ENCODE data around the gene FGF12.

FGF12 gene

DNA sequence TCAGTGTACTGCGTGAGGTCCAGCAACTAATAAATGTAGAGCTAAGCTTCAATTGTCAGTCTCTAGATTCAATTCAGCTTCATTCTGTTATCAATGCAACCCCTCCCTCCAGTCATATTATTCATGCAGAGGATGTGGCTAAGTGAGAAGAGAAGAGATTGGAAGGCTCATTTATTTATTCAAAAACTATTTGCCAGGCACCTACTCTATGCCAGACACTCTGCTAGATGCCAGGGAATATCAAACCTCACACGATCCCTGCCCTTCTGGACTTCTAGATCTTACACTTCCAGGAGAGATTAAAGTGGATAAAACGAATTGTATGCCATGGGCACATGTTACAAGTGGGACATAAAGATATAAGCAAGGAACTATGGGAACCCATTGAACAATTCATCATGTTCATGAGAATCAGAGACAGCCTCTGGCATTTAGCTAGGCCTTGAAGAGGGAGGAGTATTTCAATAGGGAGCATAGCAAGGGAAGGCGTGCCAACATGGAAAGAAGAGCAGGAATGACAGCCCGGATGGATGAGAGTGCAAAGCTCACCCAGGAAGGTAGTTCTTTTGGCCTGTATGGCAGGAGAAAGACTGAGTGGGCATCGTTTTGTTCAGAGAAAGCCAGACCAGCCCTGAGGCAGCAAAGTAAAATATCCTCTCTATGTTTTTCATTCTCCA lies 75.4 kb downstream of the FGF12 start:
- no peak overlapping the region for H3K4me3 ChIP-seq
- no peaks in the 10 kb centered on the region for H3K36me3 ChIP-seq
- H3K4me1 ChIP-seq: peaks cover 0 to 5% (median 0%) of the 10 kb centered on the region in 10 experiments; a peak in 2 of 20 replicates
- no peak overlapping the region for H3K27ac ChIP-seq
- no peak for TF ChIP-seq Cebpa-rat (IDR thresholded peaks at IDR 0.05)
- no peaks in the 10 kb centered on the region for H4K20me1 ChIP-seq
- H3K9me3 ChIP-seq (replicated peaks in 1 of 11): no peaks in the 10 kb centered on the region
- no peak overlapping the region for H3K9ac ChIP-seq
- no peak overlapping the region for H3K4me2 ChIP-seq
- H3K27me3 ChIP-seq: no peaks in the 10 kb centered on the region

- Histone ChIP-seq H3K4me2 (no peak overlapping the region), H3K4me3 (no peak overlapping the region), H3K27ac (no peak overlapping the region), H3K36me3 (no peaks in the 10 kb centered on the region), H3K9me3 (replicated peaks in 1 of 11) (no peaks in the 10 kb centered on the region), H3K4me1 (no peaks in the 10 kb centered on the region), H3K9ac (no peak overlapping the region), H3K27me3 (no peaks in the 10 kb centered on the region), H4K20me1 (no peaks in the 10 kb centered on the region)
- no peak for TF ChIP-seq Cebpa-rat (IDR thresholded peaks at IDR 0.05)
Observed at GRCh38 chr3:192645437-192645836, 81.9 kb downstream of the FGF12 start.

DNA sequence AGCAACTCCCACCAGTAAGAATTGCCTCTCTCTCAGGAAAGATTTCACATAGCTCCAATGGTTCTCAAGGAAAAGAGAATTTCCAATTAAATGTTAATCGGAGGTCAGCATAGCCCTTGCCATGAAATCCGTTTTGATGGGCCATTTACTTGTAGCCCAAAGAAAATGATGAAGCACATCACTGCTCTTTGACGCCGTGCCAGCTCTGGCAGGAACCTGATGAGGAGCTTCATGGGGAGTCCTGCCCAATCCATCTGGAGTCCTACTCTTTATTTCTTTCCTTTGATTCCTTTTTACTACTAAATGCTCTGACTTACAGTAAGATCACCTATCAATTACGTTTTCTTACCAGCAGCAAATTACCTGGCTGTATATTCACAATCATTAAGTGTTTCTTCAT lies 84.7 kb downstream of the FGF12 start:
- no peaks in the 10 kb centered on the region for H3K36me3 ChIP-seq
- no peaks in the 10 kb centered on the region for H3K27me3 ChIP-seq
- H3K9me3 ChIP-seq (replicated peaks in 1 of 11): no peaks in the 10 kb centered on the region
- no peaks in the 10 kb centered on the region for H3K4me1 ChIP-seq
- no peak overlapping the region for H3K4me3 ChIP-seq
- H3K27ac ChIP-seq: no peak overlapping the region
- TF ChIP-seq Cebpa-rat (IDR thresholded peaks at IDR 0.05): no peak
- H3K4me2 ChIP-seq: no peak overlapping the region
- no peaks in the 10 kb centered on the region for H4K20me1 ChIP-seq
- H3K9ac ChIP-seq: no peak overlapping the region

GRCh38 chr3:192641919-192642318 lies 85.4 kb downstream of the FGF12 start:
- H3K4me2 ChIP-seq: no peak overlapping the region
- H3K9ac ChIP-seq: no peak overlapping the region
- H3K4me3 ChIP-seq: no peak overlapping the region
- no peaks in the 10 kb centered on the region for H3K27me3 ChIP-seq
- no peaks in the 10 kb centered on the region for H3K4me1 ChIP-seq
- H3K9me3 ChIP-seq (replicated peaks in 1 of 11): no peaks in the 10 kb centered on the region
- H3K27ac ChIP-seq: no peak overlapping the region
- H4K20me1 ChIP-seq: no peaks in the 10 kb centered on the region
- H3K36me3 ChIP-seq: no peaks in the 10 kb centered on the region
- no peak for TF ChIP-seq Cebpa-rat (IDR thresholded peaks at IDR 0.05)

DNA sequence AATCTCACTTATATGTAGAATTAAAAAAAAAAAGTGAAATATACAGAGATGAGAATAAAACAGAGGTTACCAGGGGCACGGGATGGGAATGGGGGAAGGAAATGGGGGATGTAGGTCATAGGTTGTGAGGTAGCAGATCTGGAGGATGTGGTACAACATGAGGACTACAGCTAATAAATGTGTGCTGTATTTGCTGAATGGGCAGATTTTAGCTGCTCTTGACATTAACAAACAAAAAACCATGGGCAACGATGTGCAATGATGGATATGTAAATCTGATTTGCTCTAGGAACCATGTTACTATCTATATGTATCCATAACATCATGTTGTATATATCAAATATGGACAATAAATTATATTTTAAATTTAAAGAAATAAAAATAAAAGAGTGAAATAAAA lies 87.4 kb downstream of the FGF12 start:
- Histone ChIP-seq H3K4me3 (no peak overlapping the region), H3K4me2 (no peak overlapping the region), H3K4me1 (no peaks in the 10 kb centered on the region), H3K36me3 (no peaks in the 10 kb centered on the region), H3K9ac (no peak overlapping the region), H3K27me3 (no peaks in the 10 kb centered on the region), H3K9me3 (replicated peaks in 1 of 11) (no peaks in the 10 kb centered on the region), H3K27ac (no peak overlapping the region), H4K20me1 (no peaks in the 10 kb centered on the region)
- no peak for TF ChIP-seq Cebpa-rat (IDR thresholded peaks at IDR 0.05)

DNA sequence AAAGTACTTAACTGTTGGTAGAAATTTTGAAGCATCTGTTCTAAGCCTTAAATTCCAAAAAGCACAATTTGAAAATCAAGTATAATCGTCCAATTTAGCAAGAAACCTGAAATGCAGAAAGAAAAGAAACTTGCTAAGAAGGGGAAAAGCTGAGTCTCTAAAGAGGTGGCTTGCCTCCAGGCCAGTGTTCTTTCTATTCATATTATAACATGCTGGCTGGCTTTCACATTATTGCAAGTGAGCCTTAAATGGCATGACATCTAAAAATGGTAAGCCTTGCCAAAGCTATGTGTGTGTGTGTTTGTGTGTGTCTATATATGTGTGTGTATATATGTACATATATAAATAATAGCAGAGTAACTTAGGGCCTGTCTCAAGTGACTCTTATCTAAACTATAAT lies 89.5 kb downstream of the FGF12 start:
- no peak for TF ChIP-seq Cebpa-rat (IDR thresholded peaks at IDR 0.05)
- Histone ChIP-seq H3K9me3 (replicated peaks in 1 of 11) (no peaks in the 10 kb centered on the region), H4K20me1 (no peaks in the 10 kb centered on the region)

DNA sequence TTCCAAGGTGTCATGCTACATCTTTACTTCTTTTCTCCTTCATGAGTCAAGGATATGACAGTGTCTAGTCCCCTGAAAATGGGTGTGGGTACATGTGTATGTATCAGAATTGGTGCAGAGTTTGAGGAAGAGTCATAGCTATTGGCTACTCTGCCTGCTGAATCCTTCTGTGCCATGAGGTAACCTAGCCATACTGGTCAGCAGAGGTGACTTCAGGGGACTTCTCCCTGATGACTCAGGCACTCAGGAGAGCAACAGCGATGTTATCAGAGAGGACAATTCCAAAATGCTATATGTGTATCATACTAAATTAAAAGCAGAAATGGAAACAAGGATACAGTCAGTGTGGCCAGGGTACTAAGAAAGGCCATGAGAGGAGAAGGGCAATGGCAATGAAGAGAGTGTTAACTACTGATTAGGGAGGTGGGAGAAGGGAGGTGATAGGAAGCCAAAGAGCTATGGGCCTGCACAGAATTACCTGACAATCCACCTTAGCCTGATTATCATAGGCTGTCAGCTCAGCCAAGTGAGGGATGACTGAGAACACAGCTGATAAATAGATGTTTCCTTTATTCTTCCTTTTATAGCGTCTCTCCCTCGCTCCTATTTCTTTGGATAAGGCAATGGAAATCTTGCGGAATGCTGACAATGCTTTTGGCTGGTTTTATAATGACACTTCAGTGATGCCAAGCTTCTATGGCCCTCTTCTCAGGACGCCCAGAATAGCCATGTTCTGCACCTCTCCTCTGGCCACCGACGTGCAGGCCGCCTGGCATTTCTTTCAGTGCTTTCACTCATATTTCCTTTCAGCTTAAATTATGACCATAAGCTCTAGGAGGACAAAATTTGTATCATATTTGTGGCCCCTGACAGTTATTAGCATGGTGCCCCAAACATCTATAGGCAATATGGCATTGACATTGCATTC lies 90.6 kb downstream of the FGF12 start:
- H3K27ac ChIP-seq: no peak overlapping the region
- no peaks in the 10 kb centered on the region for H3K4me1 ChIP-seq
- no peaks in the 10 kb centered on the region for H4K20me1 ChIP-seq
- no peak overlapping the region for H3K9ac ChIP-seq
- H3K27me3 ChIP-seq: no peaks in the 10 kb centered on the region
- H3K4me3 ChIP-seq: no peak overlapping the region
- no peaks in the 10 kb centered on the region for H3K36me3 ChIP-seq
- TF ChIP-seq Cebpa-rat (IDR thresholded peaks at IDR 0.05): no peak
- H3K9me3 ChIP-seq (replicated peaks in 1 of 11): no peaks in the 10 kb centered on the region
- H3K4me2 ChIP-seq: no peak overlapping the region

More for the DNA sequence above, 89.5 kb downstream of the FGF12 start:
- H3K4me1 ChIP-seq: no peaks in the 10 kb centered on the region
- no peaks in the 10 kb centered on the region for H3K27me3 ChIP-seq
- no peak overlapping the region for H3K4me2 ChIP-seq
- H3K36me3 ChIP-seq: no peaks in the 10 kb centered on the region
- H3K27ac ChIP-seq: no peak overlapping the region
- H3K4me3 ChIP-seq: no peak overlapping the region
- no peak overlapping the region for H3K9ac ChIP-seq

DNA sequence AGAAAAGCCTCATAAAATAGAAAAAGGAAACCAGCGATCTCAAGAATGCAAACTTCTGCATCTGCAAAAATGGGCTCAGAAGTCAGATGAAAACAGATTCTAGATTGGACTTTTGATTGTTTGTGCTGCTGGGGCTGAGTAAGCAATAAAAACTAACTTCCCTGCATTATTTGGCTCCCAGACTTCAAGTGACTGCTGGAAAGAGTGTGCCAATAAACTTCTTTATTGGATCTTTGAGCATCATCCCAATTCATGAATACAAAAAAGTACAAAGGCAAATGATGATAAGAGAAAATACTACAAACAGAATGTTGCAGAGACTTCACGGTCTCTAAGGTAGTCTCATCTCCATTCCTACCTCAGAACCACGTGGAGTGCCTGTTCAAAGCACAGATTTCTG lies 97.9 kb downstream of the FGF12 start:
- H3K4me1 ChIP-seq: no peaks in the 10 kb centered on the region
- no peak overlapping the region for H3K4me3 ChIP-seq
- no peaks in the 10 kb centered on the region for H3K36me3 ChIP-seq
- no peaks in the 10 kb centered on the region for H3K27me3 ChIP-seq
- TF ChIP-seq Cebpa-rat (IDR thresholded peaks at IDR 0.05): no peak
- no peak overlapping the region for H3K27ac ChIP-seq
- no peaks in the 10 kb centered on the region for H4K20me1 ChIP-seq
- H3K4me2 ChIP-seq: no peak overlapping the region
- H3K9ac ChIP-seq: no peak overlapping the region
- no peaks in the 10 kb centered on the region for H3K9me3 ChIP-seq (replicated peaks in 1 of 11)

DNA sequence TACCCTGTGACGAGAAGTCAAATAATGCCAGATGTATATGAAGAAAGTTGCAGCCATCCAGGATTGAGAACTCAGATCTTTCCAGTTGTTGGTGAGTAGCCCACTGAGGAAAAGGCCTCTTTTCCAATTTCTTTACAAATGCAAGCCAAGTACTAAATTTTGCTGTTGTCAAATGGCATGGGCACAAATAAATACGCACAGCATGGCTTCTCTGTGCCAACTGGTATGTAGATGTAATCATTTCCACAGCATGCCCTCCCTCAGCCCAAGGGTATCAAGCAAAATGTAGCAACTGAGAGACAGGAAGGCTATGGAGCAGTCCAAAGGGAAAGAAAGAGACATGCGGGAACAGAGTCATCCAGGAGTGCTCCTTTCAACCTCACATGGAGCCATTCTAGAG lies 105.4 kb downstream of the FGF12 start:
- H3K27me3 ChIP-seq: no peaks in the 10 kb centered on the region
- peaks cover 0 to 4% (median 0%) of the 10 kb centered on the region in 10 experiments; a peak in 1 of 20 replicates for H3K4me1 ChIP-seq
- H3K4me3 ChIP-seq: no peak overlapping the region
- no peaks in the 10 kb centered on the region for H3K9me3 ChIP-seq (replicated peaks in 1 of 11)
- TF ChIP-seq Cebpa-rat (IDR thresholded peaks at IDR 0.05): no peak
- no peaks in the 10 kb centered on the region for H4K20me1 ChIP-seq
- no peak overlapping the region for H3K9ac ChIP-seq
- H3K36me3 ChIP-seq: no peaks in the 10 kb centered on the region
- no peak overlapping the region for H3K4me2 ChIP-seq
- no peak overlapping the region for H3K27ac ChIP-seq

GRCh38 chr3:192620275-192620674 lies 107.1 kb downstream of the FGF12 start:
- H3K9ac ChIP-seq: no peak overlapping the region
- H3K36me3 ChIP-seq: no peaks in the 10 kb centered on the region
- TF ChIP-seq Cebpa-rat (IDR thresholded peaks at IDR 0.05): no peak
- no peaks in the 10 kb centered on the region for H3K9me3 ChIP-seq (replicated peaks in 1 of 11)
- no peak overlapping the region for H3K4me3 ChIP-seq
- H4K20me1 ChIP-seq: no peaks in the 10 kb centered on the region
- H3K4me1 ChIP-seq: peaks cover 0 to 4% (median 0%) of the 10 kb centered on the region in 10 experiments; a peak in 1 of 20 replicates
- H3K4me2 ChIP-seq: no peak overlapping the region
- no peak overlapping the region for H3K27ac ChIP-seq
- no peaks in the 10 kb centered on the region for H3K27me3 ChIP-seq

All from BLaER1 treated with 17β-estradiol and CSF1 and Interleukin-3, amounts not matched to agents 10 nM and 100 nM (cell line).